Measurements from ENCODE around the gene NCAM1.

- TF ChIP-seq EZH2 (IDR thresholded peaks at IDR 0.05; ENCODE audit: low read length, unreplicated experiment): no peak
- no peak for TF ChIP-seq CTCF (conservative IDR thresholded peaks at IDR 0.05; ENCODE audit: low read depth, low read length)
These were observed 104.1 kb downstream of the NCAM1 start for GRCh38 chr11:113065330-113065729.

Measured in PC-3 (cell line).